ENCODE data around the gene PPP6R1.

- TF ChIP-seq EZH2 (IDR thresholded peaks at IDR 0.05; ENCODE audit: low read length, missing control alignments) = no peak
- TF ChIP-seq, protein P1, sequence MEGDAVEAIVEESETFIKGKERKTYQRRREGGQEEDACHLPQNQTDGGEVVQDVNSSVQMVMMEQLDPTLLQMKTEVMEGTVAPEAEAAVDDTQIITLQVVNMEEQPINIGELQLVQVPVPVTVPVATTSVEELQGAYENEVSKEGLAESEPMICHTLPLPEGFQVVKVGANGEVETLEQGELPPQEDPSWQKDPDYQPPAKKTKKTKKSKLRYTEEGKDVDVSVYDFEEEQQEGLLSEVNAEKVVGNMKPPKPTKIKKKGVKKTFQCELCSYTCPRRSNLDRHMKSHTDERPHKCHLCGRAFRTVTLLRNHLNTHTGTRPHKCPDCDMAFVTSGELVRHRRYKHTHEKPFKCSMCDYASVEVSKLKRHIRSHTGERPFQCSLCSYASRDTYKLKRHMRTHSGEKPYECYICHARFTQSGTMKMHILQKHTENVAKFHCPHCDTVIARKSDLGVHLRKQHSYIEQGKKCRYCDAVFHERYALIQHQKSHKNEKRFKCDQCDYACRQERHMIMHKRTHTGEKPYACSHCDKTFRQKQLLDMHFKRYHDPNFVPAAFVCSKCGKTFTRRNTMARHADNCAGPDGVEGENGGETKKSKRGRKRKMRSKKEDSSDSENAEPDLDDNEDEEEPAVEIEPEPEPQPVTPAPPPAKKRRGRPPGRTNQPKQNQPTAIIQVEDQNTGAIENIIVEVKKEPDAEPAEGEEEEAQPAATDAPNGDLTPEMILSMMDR (conservative IDR thresholded peaks at IDR 0.05 in 1 of 2, IDR thresholded peaks at IDR 0.05 in 1 of 2; ENCODE audit: low read depth in 1 of 2, low read length in 2 of 2) = no peak
These were observed 13.3 kb upstream of the PPP6R1 start for GRCh38 chr19:55272142-55272541.

All from fibroblast of lung (primary cell).